Measurements from ENCODE around the gene HOXA10.

Gene HOXA10

GRCh38 chr7:27158436-27159265 is 15.5 kb downstream of the HOXA10 start:
- Mint-ChIP-seq H3K27ac (peak overlapping the region; percentile 91), H3K9me3 (peaks cover 2 to 3% of the 10 kb centered on the region in 2 donors), H3K4me1 (peaks cover 25 to 62% of the 10 kb centered on the region in 2 donors), H3K4me3 (peak overlapping the region; percentile 47 to 68), H3K36me3 (peaks cover 2 to 19% of the 10 kb centered on the region in 2 donors), H3K27me3 (peaks cover 65 to 88% of the 10 kb centered on the region in 2 donors)
- ATAC-seq (replicated peaks) (no peak), DNase-seq (no peak)

- DNase-seq (no peak), ATAC-seq (replicated peaks) (no peak)
- Mint-ChIP-seq H3K9me3 (peaks cover 2 to 3% of the 10 kb centered on the region in 2 donors), H3K4me1 (peaks cover 23 to 59% of the 10 kb centered on the region in 2 donors), H3K27ac (peak overlapping the region; percentile 91), H3K27me3 (peaks cover 67 to 88% of the 10 kb centered on the region in 2 donors), H3K36me3 (peaks cover 2 to 19% of the 10 kb centered on the region in 2 donors), H3K4me3 (peak overlapping the region in 1 of 2 donors; percentile 68)
Observed at GRCh38 chr7:27157702-27158431, 16.3 kb downstream of the HOXA10 start.

- no peak for DNase-seq
- peaks cover 2 to 3% of the 10 kb centered on the region in 2 donors for H3K9me3 Mint-ChIP-seq
- H3K4me3 Mint-ChIP-seq, result peak overlapping the region; percentile 44 to 56
- H3K4me1 Mint-ChIP-seq, result peaks cover 26 to 63% of the 10 kb centered on the region in 2 donors
- ATAC-seq (replicated peaks), result no peak
- peaks cover 68 to 87% of the 10 kb centered on the region in 2 donors for H3K27me3 Mint-ChIP-seq
- H3K36me3 Mint-ChIP-seq, result peaks cover 2 to 19% of the 10 kb centered on the region in 2 donors
- peak overlapping the region; percentile 91 for H3K27ac Mint-ChIP-seq
Observed at GRCh38 chr7:27156916-27157701, 17.0 kb downstream of the HOXA10 start.

- H3K27me3 Mint-ChIP-seq, result peaks cover 68 to 87% of the 10 kb centered on the region in 2 donors
- H3K4me3 Mint-ChIP-seq, result peak within 1 kb of the TSS; percentile 56 to 68
- H3K9me3 Mint-ChIP-seq, result peaks cover 3 to 4% of the 10 kb centered on the region in 2 donors
- H3K4me1 Mint-ChIP-seq, result peaks cover 32 to 69% of the 10 kb centered on the region in 2 donors
- ATAC-seq (replicated peaks), result no peak
- H3K36me3 Mint-ChIP-seq, result peaks cover 2 to 19% of the 10 kb centered on the region in 2 donors
- DNase-seq, result no peak
- peak within 1 kb of the TSS; percentile 91 for H3K27ac Mint-ChIP-seq
Observed at GRCh38 chr7:27156508-27156898, 17.6 kb downstream of the HOXA10 start, which contains the start of gene HOXA7. TSS of gene HOXA7 (minus strand) at chr7:27156675. CDS start at chr7:27156545, 130 bp downstream.

- peak overlapping the region; percentile 84 for H3K27ac Mint-ChIP-seq
- ATAC-seq (replicated peaks) (no peak), DNase-seq (no peak)
- H3K4me3 Mint-ChIP-seq, result peak overlapping the region; percentile 51 to 68
- H3K9me3 Mint-ChIP-seq, result peaks cover 3 to 4% of the 10 kb centered on the region in 2 donors
- H3K36me3 Mint-ChIP-seq, result peaks cover 2 to 19% of the 10 kb centered on the region in 2 donors
- peaks cover 34 to 71% of the 10 kb centered on the region in 2 donors for H3K4me1 Mint-ChIP-seq
- H3K27me3 Mint-ChIP-seq, result peaks cover 71 to 87% of the 10 kb centered on the region in 2 donors
Observed at GRCh38 chr7:27155816-27156507, 18.2 kb downstream of the HOXA10 start.

GRCh38 chr7:27154901-27155815 is 19.0 kb downstream of the HOXA10 start:
- Mint-ChIP-seq H3K27me3 (peaks cover 77 to 94% of the 10 kb centered on the region in 2 donors), H3K36me3 (peaks cover 2 to 19% of the 10 kb centered on the region in 2 donors), H3K4me3 (peak overlapping the region; percentile 51 to 68), H3K9me3 (peaks cover 3 to 4% of the 10 kb centered on the region in 2 donors), H3K27ac (peak overlapping the region; percentile 91), H3K4me1 (peaks cover 38 to 72% of the 10 kb centered on the region in 2 donors)
- ATAC-seq (replicated peaks) (no peak), DNase-seq (no peak)

GRCh38 chr7:27154369-27154768 is 19.8 kb downstream of the HOXA10 start:
- H3K4me3 Mint-ChIP-seq, result peak overlapping the region in 1 of 2 donors; percentile 69
- peak overlapping the region; percentile 85 for H3K27ac Mint-ChIP-seq
- peaks cover 72 to 93% of the 10 kb centered on the region in 2 donors for H3K27me3 Mint-ChIP-seq
- peaks cover 2 to 19% of the 10 kb centered on the region in 2 donors for H3K36me3 Mint-ChIP-seq
- peaks cover 37 to 69% of the 10 kb centered on the region in 2 donors for H3K4me1 Mint-ChIP-seq
- no peak for DNase-seq
- peaks cover 3 to 4% of the 10 kb centered on the region in 2 donors for H3K9me3 Mint-ChIP-seq
- no peak for ATAC-seq (replicated peaks)

- DNase-seq, result no peak
- Mint-ChIP-seq H3K27me3 (peaks cover 66 to 93% of the 10 kb centered on the region in 2 donors), H3K4me3 (no peak overlapping the region), H3K9me3 (peaks cover 3 to 4% of the 10 kb centered on the region in 2 donors), H3K36me3 (peaks cover 2 to 19% of the 10 kb centered on the region in 2 donors), H3K4me1 (peaks cover 35 to 66% of the 10 kb centered on the region in 2 donors), H3K27ac (no peak overlapping the region)
- no peak for ATAC-seq (replicated peaks)
Observed at GRCh38 chr7:27153526-27153925, 20.6 kb downstream of the HOXA10 start.

GRCh38 chr7:27152816-27153442 is 21.2 kb downstream of the HOXA10 start:
- H3K4me3 Mint-ChIP-seq, result no peak overlapping the region
- no peak overlapping the region for H3K27ac Mint-ChIP-seq
- peaks cover 0 to 15% of the 10 kb centered on the region in 2 donors for H3K36me3 Mint-ChIP-seq
- H3K27me3 Mint-ChIP-seq, result peaks cover 66 to 93% of the 10 kb centered on the region in 2 donors
- DNase-seq (no peak), ATAC-seq (replicated peaks) (no peak)
- H3K4me1 Mint-ChIP-seq, result peaks cover 37 to 66% of the 10 kb centered on the region in 2 donors
- peaks cover 2 to 3% of the 10 kb centered on the region in 2 donors for H3K9me3 Mint-ChIP-seq

GRCh38 chr7:27151931-27152815 is 21.9 kb downstream of the HOXA10 start, which contains the start of gene HOXA3:
TSS of gene HOXA3 (minus strand) at chr7:27152583. CDS start at chr7:27110640, 41,943 bp downstream.
- ATAC-seq (replicated peaks) (no peak), DNase-seq (no peak)
- Mint-ChIP-seq H3K4me1 (peaks cover 36 to 66% of the 10 kb centered on the region in 2 donors), H3K9me3 (peaks cover 3% of the 10 kb centered on the region in 2 donors), H3K36me3 (peaks cover 0 to 11% of the 10 kb centered on the region in 2 donors), H3K27ac (peak within 1 kb of the TSS; percentile 85), H3K27me3 (peaks cover 63 to 91% of the 10 kb centered on the region in 2 donors), H3K4me3 (peak within 1 kb of the TSS; percentile 78 to 80)

- Mint-ChIP-seq H3K36me3 (peaks cover 0 to 11% of the 10 kb centered on the region in 2 donors), H3K4me1 (peaks cover 38 to 64% of the 10 kb centered on the region in 2 donors), H3K9me3 (peaks cover 3 to 4% of the 10 kb centered on the region in 2 donors), H3K27me3 (peaks cover 66 to 92% of the 10 kb centered on the region in 2 donors), H3K27ac (peak overlapping the region; percentile 85), H3K4me3 (peak overlapping the region; percentile 78 to 80)
- DNase-seq, result no peak
- no peak for ATAC-seq (replicated peaks)
Observed at GRCh38 chr7:27151341-27151930, 22.7 kb downstream of the HOXA10 start.

Data from stimulated activated naive B cell treated with anti-CD40 and anti-IgM and Interleukin-4, amounts not matched to agents 10 μg/mL and 1 μg/mL and 100 μg/mL, for 72 hours (primary cell).